ENCODE data around the gene TEX47.

GRCh38 chr7:88775838-88776237, 19.7 kb downstream of the TEX47 start:
- TF ChIP-seq CTCF (IDR thresholded peaks at IDR 0.05): no peak
- TF ChIP-seq EZH2phosphoT487 (IDR thresholded peaks at IDR 0.05): no peak
- no peak for TF ChIP-seq EZH2 (IDR thresholded peaks at IDR 0.05)

All from neural progenitor cell (in vitro differentiated cells).